PFSK-1 (cell line): ENCODE data around the gene MTMR4.

ENCODE experiments used
- FOXP2 ChIP-seq: optimal IDR thresholded peaks from 2 replicates; pipeline ENCODE3; 2011; ENCODE audit warnings: borderline replicate concordance, control low read depth, inconsistent platforms; ENCODE audit not compliant: insufficient read depth; ENCODE audit errors: extremely low read length, extremely low read depth
- POLR2AphosphoS5 ChIP-seq: IDR thresholded peaks from 2 replicates; pipeline ENCODE4 v1.6.1; 2012; ENCODE audit warnings: low read depth, mild to moderate bottlenecking, control low read depth, low read length, moderate library complexity
- SIN3A ChIP-seq: IDR thresholded peaks from 2 replicates; pipeline ENCODE4 v1.6.1; 2012; ENCODE audit warnings: mild to moderate bottlenecking, low read length, moderate library complexity, borderline replicate concordance; ENCODE audit not compliant: insufficient read depth
- TAF1 ChIP-seq: IDR thresholded peaks from 2 replicates; pipeline ENCODE4 v1.6.1; 2012; ENCODE audit warnings: low read length, control low read depth, borderline replicate concordance; ENCODE audit not compliant: insufficient read depth
- TF ChIP-seq, protein P1 (sequence below), 2 experiments: IDR thresholded peaks; 2 replicates each; pipeline versions ENCODE4 v1.6.1 to v1.8.0; 2011 to 2012; ENCODE audit warnings: low read depth in 2 of 2, low read length in 2 of 2, control low read depth in 1 of 2, inconsistent platforms in 1 of 2, mild to moderate bottlenecking in 1 of 2, moderate library complexity in 1 of 2; ENCODE audit not compliant: insufficient read depth in 1 of 2

Gene MTMR4

DNA sequence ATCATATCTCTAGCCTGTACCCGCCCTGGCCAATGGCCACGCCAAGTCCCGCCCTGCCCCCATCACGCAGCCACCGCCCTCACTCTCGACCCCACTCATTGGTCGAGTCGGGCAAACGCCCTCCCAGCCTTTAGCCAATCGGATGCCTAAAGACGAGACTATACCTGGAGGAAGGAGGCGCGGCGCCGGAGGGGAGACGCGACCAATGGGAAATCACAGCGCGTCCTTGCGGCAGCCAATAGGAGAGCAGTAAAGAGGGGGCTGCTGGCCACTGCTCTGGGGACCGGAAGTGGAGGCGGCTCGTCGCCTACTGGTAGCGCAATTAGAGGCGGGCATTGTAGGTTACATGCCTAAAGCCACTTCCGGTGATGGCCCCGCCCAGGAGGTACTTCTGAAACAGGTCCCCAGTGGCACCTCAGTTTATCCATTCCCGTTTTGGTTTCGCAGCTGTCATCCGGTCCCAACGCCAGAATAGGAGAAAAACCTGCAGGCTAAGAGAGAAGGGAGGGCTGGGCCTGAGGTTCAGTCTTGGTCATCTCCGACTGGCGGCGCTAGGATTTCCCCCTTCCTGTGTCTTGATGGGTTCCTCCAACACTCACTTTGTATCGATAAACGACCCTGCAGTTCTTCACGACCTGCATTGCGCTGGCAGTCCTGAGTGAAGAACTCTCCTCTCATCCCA is 3.6 kb upstream of the MTMR4 start:
- TF ChIP-seq SIN3A: peak; percentile 39; the same call in 1 of the 2 replicates
- TF ChIP-seq, protein P1, sequence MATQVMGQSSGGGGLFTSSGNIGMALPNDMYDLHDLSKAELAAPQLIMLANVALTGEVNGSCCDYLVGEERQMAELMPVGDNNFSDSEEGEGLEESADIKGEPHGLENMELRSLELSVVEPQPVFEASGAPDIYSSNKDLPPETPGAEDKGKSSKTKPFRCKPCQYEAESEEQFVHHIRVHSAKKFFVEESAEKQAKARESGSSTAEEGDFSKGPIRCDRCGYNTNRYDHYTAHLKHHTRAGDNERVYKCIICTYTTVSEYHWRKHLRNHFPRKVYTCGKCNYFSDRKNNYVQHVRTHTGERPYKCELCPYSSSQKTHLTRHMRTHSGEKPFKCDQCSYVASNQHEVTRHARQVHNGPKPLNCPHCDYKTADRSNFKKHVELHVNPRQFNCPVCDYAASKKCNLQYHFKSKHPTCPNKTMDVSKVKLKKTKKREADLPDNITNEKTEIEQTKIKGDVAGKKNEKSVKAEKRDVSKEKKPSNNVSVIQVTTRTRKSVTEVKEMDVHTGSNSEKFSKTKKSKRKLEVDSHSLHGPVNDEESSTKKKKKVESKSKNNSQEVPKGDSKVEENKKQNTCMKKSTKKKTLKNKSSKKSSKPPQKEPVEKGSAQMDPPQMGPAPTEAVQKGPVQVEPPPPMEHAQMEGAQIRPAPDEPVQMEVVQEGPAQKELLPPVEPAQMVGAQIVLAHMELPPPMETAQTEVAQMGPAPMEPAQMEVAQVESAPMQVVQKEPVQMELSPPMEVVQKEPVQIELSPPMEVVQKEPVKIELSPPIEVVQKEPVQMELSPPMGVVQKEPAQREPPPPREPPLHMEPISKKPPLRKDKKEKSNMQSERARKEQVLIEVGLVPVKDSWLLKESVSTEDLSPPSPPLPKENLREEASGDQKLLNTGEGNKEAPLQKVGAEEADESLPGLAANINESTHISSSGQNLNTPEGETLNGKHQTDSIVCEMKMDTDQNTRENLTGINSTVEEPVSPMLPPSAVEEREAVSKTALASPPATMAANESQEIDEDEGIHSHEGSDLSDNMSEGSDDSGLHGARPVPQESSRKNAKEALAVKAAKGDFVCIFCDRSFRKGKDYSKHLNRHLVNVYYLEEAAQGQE (IDR thresholded peaks at IDR 0.05; ENCODE audit: insufficient read depth in 1 of 2, low read depth in 2 of 2, low read length in 2 of 2): no peak
- peak; percentile 34 for TF ChIP-seq FOXP2
- peak; percentile 56; the same call in 1 of the 2 replicates for TF ChIP-seq TAF1
- TF ChIP-seq POLR2AphosphoS5: peak; percentile 47; the same call in 1 of the 2 replicates

DNA sequence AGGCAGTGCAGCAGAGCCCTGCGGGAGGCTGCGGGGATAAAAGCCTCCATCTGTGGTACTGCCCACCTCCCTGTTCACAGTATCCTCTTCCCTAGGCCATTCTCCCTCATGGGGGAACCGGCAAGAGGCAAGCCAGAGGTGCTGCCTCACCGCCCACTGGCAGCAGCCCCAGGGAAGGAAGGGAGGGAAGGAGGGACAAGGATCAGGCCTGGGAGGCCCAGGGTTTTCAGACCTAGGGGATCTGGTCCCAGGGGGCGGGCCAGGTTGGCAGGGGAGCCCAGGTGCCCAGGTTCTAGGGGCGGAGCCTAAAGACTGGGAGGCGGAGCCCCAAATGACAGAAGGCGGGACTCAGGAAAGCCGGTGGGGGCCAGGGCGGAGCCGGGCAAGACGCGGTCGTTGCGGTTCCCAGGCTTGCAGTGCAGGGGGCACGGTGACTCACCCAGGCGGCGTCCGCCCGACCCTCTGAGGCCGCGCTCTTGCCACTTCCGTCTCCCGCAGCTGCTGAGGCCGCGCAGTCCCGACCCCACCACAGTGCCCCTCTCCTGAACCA is 3.0 kb upstream of the MTMR4 start:
- TF ChIP-seq, protein P1 (IDR thresholded peaks at IDR 0.05; ENCODE audit: insufficient read depth in 1 of 2, low read depth in 2 of 2, low read length in 2 of 2): no peak
- TF ChIP-seq FOXP2: peak; percentile 86
- TF ChIP-seq POLR2AphosphoS5: 0 out of 2 replicates have a peak, but pooled peaks have one; percentile 19
- peak; percentile 85; the same call in 1 of the 2 replicates for TF ChIP-seq SIN3A

DNA sequence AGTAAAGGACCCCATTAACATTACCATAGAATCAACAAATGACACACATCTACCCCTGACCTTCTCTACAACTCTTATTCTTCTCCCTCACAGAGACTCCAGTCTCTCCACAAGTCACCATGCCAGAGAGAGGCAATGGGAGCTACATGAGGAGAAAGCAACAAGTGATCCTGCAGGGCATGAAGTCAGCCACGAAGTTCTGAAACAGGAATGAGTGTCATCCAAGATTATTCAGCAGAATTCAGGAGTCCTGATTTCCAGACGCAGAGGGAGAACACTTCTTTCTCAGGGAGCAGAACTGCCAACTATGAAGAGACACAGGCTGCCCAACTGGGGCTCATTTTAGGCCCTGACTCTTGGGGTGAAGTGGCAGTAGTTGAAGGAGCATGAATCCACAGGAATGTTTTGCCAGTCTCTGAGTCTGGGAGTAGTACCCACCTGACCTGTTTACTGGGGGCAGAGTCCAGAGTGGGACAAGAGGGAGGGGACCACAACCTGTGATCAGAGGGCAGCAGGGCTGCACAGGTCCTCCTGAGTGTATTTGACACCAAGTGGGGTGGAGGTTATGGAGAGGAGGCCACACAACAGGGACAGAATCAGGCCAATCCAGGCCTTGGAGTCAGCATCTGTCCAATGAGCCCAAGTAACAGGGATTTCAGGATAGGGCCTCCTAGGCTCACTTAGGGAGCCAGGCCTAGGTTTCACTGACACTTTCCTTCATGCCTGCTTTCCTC is 2.4 kb upstream of the MTMR4 start:
- TF ChIP-seq FOXP2 (no peak), SIN3A (no peak), POLR2AphosphoS5 (no peak), TAF1 (no peak)
- TF ChIP-seq, protein P1 (IDR thresholded peaks at IDR 0.05; ENCODE audit: insufficient read depth in 1 of 2, low read depth in 2 of 2, low read length in 2 of 2): no peak

DNA sequence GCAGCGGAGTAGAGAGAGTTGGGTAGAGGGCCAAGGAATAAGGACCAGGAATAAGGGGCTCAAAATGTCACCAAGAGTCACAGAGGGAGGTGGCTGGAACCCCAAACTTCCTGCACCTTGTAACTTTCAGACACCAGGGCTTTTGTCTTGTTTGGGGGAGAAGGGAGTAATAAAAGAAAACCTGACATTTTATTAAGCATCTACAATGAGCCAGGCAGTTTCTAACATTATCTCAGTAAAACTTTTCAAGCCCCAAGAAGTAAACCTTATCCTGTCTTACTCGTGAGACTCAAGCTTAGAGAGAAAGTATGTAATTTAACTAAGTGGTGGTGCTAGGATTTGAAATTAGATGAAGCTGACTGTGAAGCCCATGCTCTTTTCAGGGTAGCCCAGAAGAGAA is 848 bp upstream of the MTMR4 start:
- TF ChIP-seq, protein P1 (IDR thresholded peaks at IDR 0.05; ENCODE audit: insufficient read depth in 1 of 2, low read depth in 2 of 2, low read length in 2 of 2): no peak
- no peak for TF ChIP-seq POLR2AphosphoS5
- TF ChIP-seq SIN3A: no peak
- TF ChIP-seq FOXP2: no peak
- TF ChIP-seq TAF1: no peak
